Measurements from ENCODE around the gene PDSS2. TPM values are rescaled to one million over a fixed set of nuclear protein-coding genes. Genes with fewer than 3 reads are reported as not detected.

PDSS2 gene
- total RNA-seq, 2 donors from 2014 or later, result 8.2 to 13.7 TPM

DNA sequence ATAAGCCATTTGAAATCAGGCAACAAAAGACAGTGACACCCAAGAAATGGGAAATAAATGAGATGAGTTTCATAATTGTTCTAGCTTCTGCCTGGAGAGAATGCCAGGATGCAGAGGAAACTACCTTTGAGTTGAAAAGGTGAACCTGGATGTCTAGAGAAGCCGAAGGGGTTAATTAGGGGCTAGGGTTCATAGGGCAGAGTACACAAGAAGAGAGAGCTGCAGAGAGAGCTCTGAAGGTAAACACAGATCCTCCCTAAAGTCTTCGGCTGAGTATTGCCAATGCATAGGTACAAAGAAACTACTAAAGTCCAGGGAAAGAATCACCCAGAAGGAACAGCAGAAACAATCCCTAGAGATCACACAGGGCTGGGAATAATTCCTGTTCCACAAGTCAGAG is 224.4 kb downstream of the PDSS2 start:
- no peaks in the 10 kb centered on the region for H3K9me3 ChIP-seq (ENCODE audit: control insufficient read depth, low read length)
- Mint-ChIP-seq H3K27me3 (ENCODE audit: insufficient read depth) (no peaks in the 10 kb centered on the region), H3K4me1 (peaks cover 6% of the 10 kb centered on the region), H3K27ac (no peak overlapping the region), H3K4me3 (no peak overlapping the region), H3K36me3 (ENCODE audit: low read depth) (peaks cover 2% of the 10 kb centered on the region), H3K9me3 (no peaks in the 10 kb centered on the region)
- DNase-seq, result no peak
- H3K36me3 ChIP-seq (ENCODE audit: control insufficient read depth, insufficient read depth, low read length), result no peaks in the 10 kb centered on the region
- H3K27me3 ChIP-seq (ENCODE audit: control insufficient read depth, insufficient read depth, low read length, poor library complexity, severe bottlenecking), result no peaks in the 10 kb centered on the region
- H3K27ac ChIP-seq (ENCODE audit: low read depth, low read length), result no peak overlapping the region
- TF ChIP-seq, protein P1, sequence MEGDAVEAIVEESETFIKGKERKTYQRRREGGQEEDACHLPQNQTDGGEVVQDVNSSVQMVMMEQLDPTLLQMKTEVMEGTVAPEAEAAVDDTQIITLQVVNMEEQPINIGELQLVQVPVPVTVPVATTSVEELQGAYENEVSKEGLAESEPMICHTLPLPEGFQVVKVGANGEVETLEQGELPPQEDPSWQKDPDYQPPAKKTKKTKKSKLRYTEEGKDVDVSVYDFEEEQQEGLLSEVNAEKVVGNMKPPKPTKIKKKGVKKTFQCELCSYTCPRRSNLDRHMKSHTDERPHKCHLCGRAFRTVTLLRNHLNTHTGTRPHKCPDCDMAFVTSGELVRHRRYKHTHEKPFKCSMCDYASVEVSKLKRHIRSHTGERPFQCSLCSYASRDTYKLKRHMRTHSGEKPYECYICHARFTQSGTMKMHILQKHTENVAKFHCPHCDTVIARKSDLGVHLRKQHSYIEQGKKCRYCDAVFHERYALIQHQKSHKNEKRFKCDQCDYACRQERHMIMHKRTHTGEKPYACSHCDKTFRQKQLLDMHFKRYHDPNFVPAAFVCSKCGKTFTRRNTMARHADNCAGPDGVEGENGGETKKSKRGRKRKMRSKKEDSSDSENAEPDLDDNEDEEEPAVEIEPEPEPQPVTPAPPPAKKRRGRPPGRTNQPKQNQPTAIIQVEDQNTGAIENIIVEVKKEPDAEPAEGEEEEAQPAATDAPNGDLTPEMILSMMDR (conservative IDR thresholded peaks at IDR 0.05), result no peak
- H3K4me1 ChIP-seq (ENCODE audit: control insufficient read depth, insufficient read depth, low read length), result no peaks in the 10 kb centered on the region
- H3K4me3 ChIP-seq (ENCODE audit: low read length), result no peak overlapping the region
- H3K9ac ChIP-seq (ENCODE audit: extremely low read depth, low read length, poor library complexity, severe bottlenecking), result no peak overlapping the region
- 85 to 93% methylated on average over 2 of the region's 2 CpGs for WGBS, 2 experiments (ENCODE audit: insufficient coverage in 1 of 2, insufficient read length in 1 of 2)

DNA sequence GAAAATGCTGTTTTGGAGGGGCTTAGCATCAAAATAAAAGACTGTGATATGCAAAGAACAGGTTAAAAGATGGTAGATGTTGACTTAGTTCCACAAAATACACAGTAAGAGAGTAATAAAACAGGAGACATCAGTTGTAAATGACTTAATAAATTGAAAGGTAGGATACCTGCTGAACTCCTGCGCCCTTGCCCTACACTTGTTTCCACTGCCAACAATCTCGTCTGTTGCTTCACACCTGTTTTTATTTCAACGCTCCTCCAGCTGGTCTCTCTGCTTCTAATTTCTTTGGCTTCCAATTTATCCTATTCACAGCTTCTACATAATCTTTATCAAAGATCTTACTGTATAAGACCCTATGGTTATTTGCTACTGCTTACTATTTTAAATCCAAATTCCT is 228.1 kb downstream of the PDSS2 start:
- H3K27ac Mint-ChIP-seq, result no peak overlapping the region
- TF ChIP-seq, protein P1 (conservative IDR thresholded peaks at IDR 0.05), result no peak
- H3K36me3 Mint-ChIP-seq (ENCODE audit: low read depth), result no peaks in the 10 kb centered on the region
- 95 to 97% methylated on average over 3 of the region's 3 CpGs for WGBS, 2 experiments (ENCODE audit: insufficient coverage in 1 of 2, insufficient read length in 1 of 2)
- H3K27ac ChIP-seq (ENCODE audit: low read depth, low read length), result no peak overlapping the region
- no peaks in the 10 kb centered on the region for H3K9me3 Mint-ChIP-seq
- no peaks in the 10 kb centered on the region for H3K27me3 Mint-ChIP-seq (ENCODE audit: insufficient read depth)
- DNase-seq, result no peak
- H3K4me3 ChIP-seq (ENCODE audit: low read length), result no peak overlapping the region
- H3K4me1 Mint-ChIP-seq, result peaks cover 2% of the 10 kb centered on the region
- H3K9me3 ChIP-seq (ENCODE audit: control insufficient read depth, low read length), result no peaks in the 10 kb centered on the region
- no peak overlapping the region for H3K4me3 Mint-ChIP-seq
- no peak overlapping the region for H3K9ac ChIP-seq (ENCODE audit: extremely low read depth, low read length, poor library complexity, severe bottlenecking)
- no peaks in the 10 kb centered on the region for H3K36me3 ChIP-seq (ENCODE audit: control insufficient read depth, insufficient read depth, low read length)
- no peaks in the 10 kb centered on the region for H3K4me1 ChIP-seq (ENCODE audit: control insufficient read depth, insufficient read depth, low read length)
- H3K27me3 ChIP-seq (ENCODE audit: control insufficient read depth, insufficient read depth, low read length, poor library complexity, severe bottlenecking), result no peaks in the 10 kb centered on the region

- no peak for DNase-seq
- Histone ChIP-seq H3K36me3 (ENCODE audit: control insufficient read depth, insufficient read depth, low read length) (no peaks in the 10 kb centered on the region), H3K4me1 (ENCODE audit: control insufficient read depth, insufficient read depth, low read length) (no peaks in the 10 kb centered on the region), H3K9me3 (ENCODE audit: control insufficient read depth, low read length) (no peaks in the 10 kb centered on the region), H3K27ac (ENCODE audit: low read depth, low read length) (no peak overlapping the region), H3K27me3 (ENCODE audit: control insufficient read depth, insufficient read depth, low read length, poor library complexity, severe bottlenecking) (no peaks in the 10 kb centered on the region), H3K4me3 (ENCODE audit: low read length) (no peak overlapping the region), H3K9ac (ENCODE audit: extremely low read depth, low read length, poor library complexity, severe bottlenecking) (no peak overlapping the region)
- H3K27ac Mint-ChIP-seq, result no peak overlapping the region
- no peaks in the 10 kb centered on the region for H3K9me3 Mint-ChIP-seq
- 94% methylated on average over 1 of the region's 1 CpG; no CpG with 5 or more reads in 1 of the 2 experiments for WGBS, 2 experiments (ENCODE audit: insufficient coverage in 1 of 2, insufficient read length in 1 of 2)
- no peak overlapping the region for H3K4me3 Mint-ChIP-seq
- TF ChIP-seq, protein P1 (conservative IDR thresholded peaks at IDR 0.05), result no peak
- H3K27me3 Mint-ChIP-seq (ENCODE audit: insufficient read depth), result no peaks in the 10 kb centered on the region
- H3K4me1 Mint-ChIP-seq, result peaks cover 2% of the 10 kb centered on the region
- H3K36me3 Mint-ChIP-seq (ENCODE audit: low read depth), result no peaks in the 10 kb centered on the region
Measured at GRCh38 chr6:107230448-107230847, 228.9 kb downstream of the PDSS2 start.
